ENCODE data around the gene NOSTRIN. TPM values are rescaled to one million over a fixed set of nuclear protein-coding genes. Genes with fewer than 3 reads are reported as not detected.

NOSTRIN gene
- total and polyA plus RNA-seq, 2 of the 8 experiments (the other 6 are each of a cell fraction or from before 2014, with no cell fraction given) = not detected

DNA sequence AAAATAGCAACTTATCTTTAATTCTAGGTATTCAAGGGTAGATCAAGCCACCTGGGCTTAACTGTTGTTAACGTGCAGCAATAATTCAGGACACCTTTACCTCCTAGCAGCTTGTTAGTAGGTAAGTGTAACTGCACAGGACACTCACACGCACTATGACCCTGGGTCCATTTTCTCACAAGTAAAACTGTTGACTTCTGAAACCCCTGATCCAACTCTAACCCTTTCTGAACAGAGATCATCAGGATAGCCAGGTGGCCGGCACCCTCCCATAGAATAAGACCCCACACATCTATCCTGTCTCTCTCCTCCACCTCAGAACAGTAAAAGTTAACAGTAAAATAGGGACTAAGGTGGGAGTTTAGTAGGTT, 87.2 kb downstream of the NOSTRIN start:
- no peaks in the 10 kb centered on the region for H3K9me3 ChIP-seq (ENCODE audit: insufficient read depth in 2 of 2, low read depth in 1 of 2, low read length in 1 of 2)
- no peak overlapping the region for H2BK12ac ChIP-seq (ENCODE audit: low read depth, low read length)
- no peak overlapping the region for H3K23ac ChIP-seq (ENCODE audit: insufficient read length)
- H4K91ac ChIP-seq (replicated peaks; ENCODE audit: insufficient read length, low read length) = no peak overlapping the region
- no peak overlapping the region for H2AK5ac ChIP-seq (ENCODE audit: low read depth, low read length)
- peaks cover 0 to 9% of the 10 kb centered on the region in 2 experiments; a peak in 2 of 4 replicates for H3K79me2 ChIP-seq (ENCODE audit: control insufficient read depth in 1 of 2, insufficient read depth in 2 of 2, low read length in 2 of 2)
- H4K20me1 ChIP-seq (replicated peaks in 1 of 2; ENCODE audit: control insufficient read depth in 1 of 2, insufficient read depth in 2 of 2, low read length in 2 of 2) = no peaks in the 10 kb centered on the region
- no peaks in the 10 kb centered on the region for H3K27me3 ChIP-seq (replicated peaks in 1 of 4; ENCODE audit: control insufficient read depth in 3 of 4, extremely low read depth in 1 of 4, insufficient read depth in 3 of 4, low read length in 3 of 4)
- no peak overlapping the region for H2BK120ac ChIP-seq (replicated peaks; ENCODE audit: low read depth, low read length)
- ChIA-PET POLR2A (ENCODE audit: partially characterized antibody) (no interaction called here), CTCF (ENCODE audit: partially characterized antibody) (interaction anchor here (1.0 kb wide), 1 partner anchor 185 kb away, joined by 3 read pairs; no protein-coding TSS in a partner anchor)
- H2BK5ac ChIP-seq (ENCODE audit: low read depth, low read length) = no peak overlapping the region
- no peaks in the 10 kb centered on the region; a peak in 2 of 7 replicates for H3K4me1 ChIP-seq (replicated peaks in 1 of 4; ENCODE audit: control insufficient read depth in 3 of 4, insufficient read depth in 4 of 4, low read length in 3 of 4)
- peaks cover 0 to 9% (median 3%) of the 10 kb centered on the region in 4 experiments; a peak in 4 of 8 replicates for H3K36me3 ChIP-seq (ENCODE audit: control insufficient read depth in 2 of 4, insufficient read depth in 4 of 4, low read length in 3 of 4)
- 29% methylated on average over 3 of the region's 3 CpGs; no CpG with 5 or more reads in 1 of the 2 experiments for WGBS, 2 experiments (ENCODE audit: extremely low coverage in 1 of 2, insufficient coverage in 1 of 2, insufficient read length in 1 of 2, insufficient replicate concordance in 2 of 2, low coverage in 1 of 2, low lambda C conversion rate in 2 of 2, missing lambda C conversion rate in 1 of 2)
- no peaks in the 10 kb centered on the region; the same call in 1 of the 2 replicates for H3K79me1 ChIP-seq (ENCODE audit: low read depth, low read length)
- H4K5ac ChIP-seq (ENCODE audit: insufficient read length, low read depth, low read length) = no peak overlapping the region
- no peak for DNase-seq (ENCODE audit: low read depth in 1 of 2, low spot score in 2 of 2)
- H2BK20ac ChIP-seq (ENCODE audit: low read length) = no peak overlapping the region
- no peak overlapping the region for H4K8ac ChIP-seq (ENCODE audit: extremely low read depth, insufficient read depth, low read length)
- H3K4me3 ChIP-seq (ENCODE audit: extremely low read depth in 1 of 4, insufficient read depth in 2 of 4, low read depth in 3 of 4, low read length in 4 of 4) = peak overlapping the region; percentile 78 to 97 (median 86)
- no peak overlapping the region for H3K56ac ChIP-seq (replicated peaks; ENCODE audit: insufficient read length, low read depth, low read length)
- peak overlapping the region; percentile 81 to 92 for H3K4me2 ChIP-seq (ENCODE audit: insufficient read depth in 1 of 2, low read depth in 2 of 2, low read length in 2 of 2)
- H3K4ac ChIP-seq (replicated peaks; ENCODE audit: insufficient read length, low read depth, low read length) = no peak overlapping the region
- no peak overlapping the region for H3K14ac ChIP-seq (ENCODE audit: insufficient read length)
- H2AFZ ChIP-seq (ENCODE audit: low read length) = peak overlapping the region; percentile 78
- peaks cover 7% of the 10 kb centered on the region for H3K23me2 ChIP-seq (ENCODE audit: low read depth, low read length)
- H3K18ac ChIP-seq (ENCODE audit: extremely low read depth, low read length) = no peak overlapping the region
- no peak for FAIRE-seq
- no peak overlapping the region for H2BK15ac ChIP-seq (ENCODE audit: low read length)
- H3K27ac ChIP-seq (ENCODE audit: low read depth, low read length) = no peak overlapping the region
- H3K9ac ChIP-seq (replicated peaks in 1 of 4; ENCODE audit: extremely low read depth in 1 of 4, low read depth in 3 of 4, low read length in 3 of 4) = peak overlapping the region; percentile 61 to 77 (median 74)
- no peak for TF ChIP-seq SP4 (IDR thresholded peaks at IDR 0.05; ENCODE audit: low read length)
- no peak for TF ChIP-seq SRF (IDR thresholded peaks at IDR 0.05; ENCODE audit: low read depth, low read length)
- TF ChIP-seq JUND (IDR thresholded peaks at IDR 0.05; ENCODE audit: low read length) = no peak
- TF ChIP-seq HDAC6 (IDR thresholded peaks at IDR 0.05; ENCODE audit: low read depth, low read length) = no peak
- TF ChIP-seq MAX (IDR thresholded peaks at IDR 0.05) = no peak
- TF ChIP-seq SIX5 (IDR thresholded peaks at IDR 0.05; ENCODE audit: low read depth, low read length) = no peak
- TF ChIP-seq NANOG (IDR thresholded peaks at IDR 0.05; ENCODE audit: insufficient read depth, low read depth, low read length, poor library complexity, severe bottlenecking) = no peak
- TF ChIP-seq HDAC2 (IDR thresholded peaks at IDR 0.05; ENCODE audit: borderline replicate concordance in 1 of 2, low read depth in 2 of 2, low read length in 2 of 2) = no peak
- TF ChIP-seq SUZ12 (IDR thresholded peaks at IDR 0.05; ENCODE audit: low read length) = no peak
- TF ChIP-seq ASH2L (IDR thresholded peaks at IDR 0.05; ENCODE audit: low read length) = no peak
- TF ChIP-seq BCL11A (IDR thresholded peaks at IDR 0.05; ENCODE audit: low read depth in 2 of 2, low read length in 2 of 2) = no peak
- TF ChIP-seq, protein P1, sequence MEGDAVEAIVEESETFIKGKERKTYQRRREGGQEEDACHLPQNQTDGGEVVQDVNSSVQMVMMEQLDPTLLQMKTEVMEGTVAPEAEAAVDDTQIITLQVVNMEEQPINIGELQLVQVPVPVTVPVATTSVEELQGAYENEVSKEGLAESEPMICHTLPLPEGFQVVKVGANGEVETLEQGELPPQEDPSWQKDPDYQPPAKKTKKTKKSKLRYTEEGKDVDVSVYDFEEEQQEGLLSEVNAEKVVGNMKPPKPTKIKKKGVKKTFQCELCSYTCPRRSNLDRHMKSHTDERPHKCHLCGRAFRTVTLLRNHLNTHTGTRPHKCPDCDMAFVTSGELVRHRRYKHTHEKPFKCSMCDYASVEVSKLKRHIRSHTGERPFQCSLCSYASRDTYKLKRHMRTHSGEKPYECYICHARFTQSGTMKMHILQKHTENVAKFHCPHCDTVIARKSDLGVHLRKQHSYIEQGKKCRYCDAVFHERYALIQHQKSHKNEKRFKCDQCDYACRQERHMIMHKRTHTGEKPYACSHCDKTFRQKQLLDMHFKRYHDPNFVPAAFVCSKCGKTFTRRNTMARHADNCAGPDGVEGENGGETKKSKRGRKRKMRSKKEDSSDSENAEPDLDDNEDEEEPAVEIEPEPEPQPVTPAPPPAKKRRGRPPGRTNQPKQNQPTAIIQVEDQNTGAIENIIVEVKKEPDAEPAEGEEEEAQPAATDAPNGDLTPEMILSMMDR (IDR thresholded peaks at IDR 0.05; ENCODE audit: control extremely low read depth in 1 of 3, insufficient read depth in 1 of 3, low read depth in 1 of 3, low read length in 3 of 3) = no peak

Data from H1 (cell line).